Prostate gland (tissue), 2 donors: ENCODE data around the gene FAM171A2. TPM values are rescaled to one million over a fixed set of nuclear protein-coding genes. Genes with fewer than 3 reads are reported as not detected.

ENCODE experiments used
- DNase-seq: peaks from one replicate; pipeline ENCODE4 v3.0.0-alpha.2; 2019; ENCODE audit warnings: low spot score
- H3K27ac ChIP-seq, 2 donors: fragments of 200-600 bp; sonication (generic); 2 replicates each; pipeline ENCODE4 v1.5.1; 2017 to 2019
- H3K27me3 ChIP-seq: fragments of 200-600 bp; sonication (generic); replicated peaks from 2 replicates; pipeline ENCODE4 v1.5.1; 2019; ENCODE audit not compliant: insufficient read depth
- H3K36me3 ChIP-seq, 2 donors: fragments of 200-600 bp; sonication (generic); 1 replicate in 1 of 2; 2 replicates in 1 of 2; pipeline versions ENCODE4 v1.5.1 to v1.8.1; 2017 to 2019
- H3K4me1 ChIP-seq: fragments of 200-600 bp; sonication (generic); replicated peaks from 2 replicates; pipeline ENCODE4 v1.5.1; 2019
- H3K4me3 ChIP-seq, 2 donors: fragments of 200-600 bp; sonication (generic); 2 replicates each; pipeline ENCODE4 v1.5.1; 2017 to 2019
- H3K9me3 ChIP-seq: fragments of 200-600 bp; sonication (generic); 2 replicates; pipeline ENCODE4 v1.5.1; 2017
- POLR2A ChIP-seq: fragments of 450-650 bp; IDR thresholded peaks from one replicate; pipeline ENCODE4 v1.6.1; 2016; ENCODE audit warnings: antibody characterized with exemption, mild to moderate bottlenecking
- POLR2AphosphoS5 ChIP-seq: sonication (generic); formaldehyde crosslinking; IDR thresholded peaks from one replicate; pipeline ENCODE4 v1.6.1; 2017; ENCODE audit warnings: antibody characterized with exemption
- WGBS: methylation state at CpG from one replicate; pipeline ENCODE4 v1.1.5; 2018; 5-methylcytosine and 5-hydroxymethylcytosine counted together
- intact Hi-C: fragments of 100-400 bp; cut with DNase I; formaldehyde crosslinking; loops from one replicate; pipeline ENCODE4 v1.14.2; 2022
- total RNA-seq, 2 donors: library from RNA; depleted of rRNA; stranded (reverse); fragments of >200 nt; gene quantifications; one replicate each; pipeline ENCODE4 v1.1.0, GENCODE V29; 2016
- TF ChIP-seq, protein P1 (sequence below), 4 experiments: fragments of 200-600 bp in 2 of 4; fragments of 450-650 bp in 2 of 4; sonication (generic) in 2 of 4; IDR thresholded peaks; 1 replicate in 3 of 4; 2 replicates in 1 of 4; pipeline ENCODE4 v1.5.1; 2016 to 2019; ENCODE audit warnings: antibody characterized with exemption in 4 of 4, mild to moderate bottlenecking in 2 of 4, moderate library complexity in 2 of 4

Gene FAM171A2
- total RNA-seq, 2 donors from 2014 or later, result 1.8 to 6.1 TPM

DNA sequence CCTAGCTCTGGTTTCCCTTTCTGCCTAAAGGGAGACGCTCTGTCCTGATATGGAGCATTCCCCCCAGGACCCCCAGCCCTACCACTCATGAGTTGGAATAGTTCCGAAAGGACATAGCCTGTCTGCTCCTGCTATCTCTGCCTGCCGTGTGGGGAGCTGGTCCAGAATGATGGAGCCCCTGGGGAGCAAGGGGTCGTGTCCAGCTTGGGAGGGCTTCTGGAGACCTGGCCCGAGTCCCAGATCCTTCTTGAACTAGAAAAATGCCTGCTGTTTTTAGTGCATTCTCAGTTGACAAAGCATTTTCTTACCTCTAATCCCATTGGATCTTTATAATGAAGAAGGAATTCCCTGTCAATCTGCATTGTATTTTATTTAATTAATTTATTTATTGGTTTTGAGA is 27.7 kb downstream of the FAM171A2 start:
- TF ChIP-seq POLR2AphosphoS5 (no peak), POLR2A (no peak)
- TF ChIP-seq, protein P1, sequence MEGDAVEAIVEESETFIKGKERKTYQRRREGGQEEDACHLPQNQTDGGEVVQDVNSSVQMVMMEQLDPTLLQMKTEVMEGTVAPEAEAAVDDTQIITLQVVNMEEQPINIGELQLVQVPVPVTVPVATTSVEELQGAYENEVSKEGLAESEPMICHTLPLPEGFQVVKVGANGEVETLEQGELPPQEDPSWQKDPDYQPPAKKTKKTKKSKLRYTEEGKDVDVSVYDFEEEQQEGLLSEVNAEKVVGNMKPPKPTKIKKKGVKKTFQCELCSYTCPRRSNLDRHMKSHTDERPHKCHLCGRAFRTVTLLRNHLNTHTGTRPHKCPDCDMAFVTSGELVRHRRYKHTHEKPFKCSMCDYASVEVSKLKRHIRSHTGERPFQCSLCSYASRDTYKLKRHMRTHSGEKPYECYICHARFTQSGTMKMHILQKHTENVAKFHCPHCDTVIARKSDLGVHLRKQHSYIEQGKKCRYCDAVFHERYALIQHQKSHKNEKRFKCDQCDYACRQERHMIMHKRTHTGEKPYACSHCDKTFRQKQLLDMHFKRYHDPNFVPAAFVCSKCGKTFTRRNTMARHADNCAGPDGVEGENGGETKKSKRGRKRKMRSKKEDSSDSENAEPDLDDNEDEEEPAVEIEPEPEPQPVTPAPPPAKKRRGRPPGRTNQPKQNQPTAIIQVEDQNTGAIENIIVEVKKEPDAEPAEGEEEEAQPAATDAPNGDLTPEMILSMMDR (IDR thresholded peaks at IDR 0.05), result no peak
- WGBS, result 53% methylated on average over 5 of the region's 5 CpGs
- Histone ChIP-seq H3K27ac (no peak overlapping the region), H3K36me3 (no peaks in the 10 kb centered on the region), H3K4me1 (no peaks in the 10 kb centered on the region), H3K4me3 (no peak overlapping the region), H3K9me3 (no peaks in the 10 kb centered on the region), H3K27me3 (no peaks in the 10 kb centered on the region)
- intact Hi-C loops, result no loop called here
- no peak for DNase-seq

DNA sequence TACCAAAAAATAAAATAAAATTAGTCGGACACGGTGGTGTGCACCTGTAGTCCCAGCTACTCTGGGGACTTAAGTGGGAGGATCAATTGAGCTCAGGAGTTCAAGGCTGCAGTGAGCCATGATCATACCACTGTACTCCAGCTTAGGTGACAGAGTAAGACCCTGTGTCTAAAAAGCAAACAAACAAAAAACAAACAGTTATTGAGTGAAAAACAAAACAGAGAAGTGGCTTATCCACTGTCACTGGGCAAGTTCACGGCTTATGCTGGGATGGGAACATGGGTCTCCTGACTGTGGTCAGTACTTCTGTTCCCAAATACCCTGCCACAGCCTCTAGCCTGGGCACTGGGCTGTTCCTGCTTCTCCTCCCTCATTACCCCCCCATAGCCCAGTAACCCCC is 28.1 kb downstream of the FAM171A2 start:
- Histone ChIP-seq H3K27me3 (no peaks in the 10 kb centered on the region), H3K4me3 (no peak overlapping the region), H3K4me1 (no peaks in the 10 kb centered on the region), H3K9me3 (no peaks in the 10 kb centered on the region), H3K36me3 (no peaks in the 10 kb centered on the region), H3K27ac (no peak overlapping the region)
- WGBS, result 80% methylated on average over 3 of the region's 3 CpGs
- TF ChIP-seq POLR2AphosphoS5, result no peak
- no peak for TF ChIP-seq POLR2A
- DNase-seq, result no peak
- intact Hi-C loops, result no loop called here

DNA sequence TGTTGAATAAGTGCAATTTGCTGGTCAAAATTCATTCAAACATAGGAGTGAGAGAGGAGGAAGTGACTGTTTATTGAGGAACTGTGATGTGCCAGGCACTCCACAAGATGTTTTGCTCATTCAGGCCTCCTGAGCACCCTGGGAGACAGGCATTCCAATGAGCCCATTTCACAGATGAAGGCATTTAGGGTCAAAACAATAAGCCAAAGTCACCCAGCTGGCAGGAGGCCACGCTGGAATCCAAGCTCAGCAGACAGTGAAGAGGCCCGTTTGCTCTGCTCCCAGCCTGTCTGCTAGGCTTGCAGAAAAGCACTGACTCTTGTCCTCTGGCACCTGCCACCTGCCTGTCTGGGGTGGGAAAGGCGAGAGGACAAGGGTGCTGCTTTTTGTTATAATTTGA is 28.9 kb downstream of the FAM171A2 start:
- Histone ChIP-seq H3K4me1 (no peaks in the 10 kb centered on the region), H3K27me3 (no peaks in the 10 kb centered on the region), H3K27ac (no peak overlapping the region), H3K4me3 (no peak overlapping the region), H3K36me3 (no peaks in the 10 kb centered on the region), H3K9me3 (no peaks in the 10 kb centered on the region)
- no peak for TF ChIP-seq POLR2AphosphoS5
- TF ChIP-seq POLR2A, result no peak
- TF ChIP-seq, protein P1 (IDR thresholded peaks at IDR 0.05), result no peak
- DNase-seq, result no peak
- intact Hi-C loops, result no loop called here
- WGBS, result 54% methylated on average over 3 of the region's 3 CpGs

DNA sequence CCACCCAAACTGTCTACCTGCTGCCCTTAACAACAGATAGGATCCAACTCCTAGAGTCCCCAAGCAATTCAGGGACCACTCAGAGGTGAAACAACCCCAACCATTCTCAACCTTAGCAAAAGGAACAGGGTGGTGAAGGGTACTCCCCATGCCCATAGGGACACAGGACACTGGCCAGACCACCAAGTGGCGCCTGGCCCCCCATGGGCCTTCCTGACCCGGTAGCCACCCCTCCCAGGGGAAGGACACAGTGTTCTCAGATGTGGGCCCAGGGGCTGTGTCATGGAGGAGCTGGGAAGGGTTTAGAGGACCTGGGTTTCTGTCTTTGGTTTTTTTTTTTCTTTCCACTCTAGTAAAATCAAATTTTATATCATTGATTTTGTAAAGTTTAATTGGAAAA is 29.3 kb downstream of the FAM171A2 start:
- H3K27ac ChIP-seq, result no peak overlapping the region
- intact Hi-C loops, result no loop called here
- no peaks in the 10 kb centered on the region for H3K4me1 ChIP-seq
- H3K36me3 ChIP-seq, result no peaks in the 10 kb centered on the region
- no peaks in the 10 kb centered on the region for H3K9me3 ChIP-seq
- H3K4me3 ChIP-seq, result no peak overlapping the region
- DNase-seq, result no peak
- TF ChIP-seq POLR2A (no peak), POLR2AphosphoS5 (no peak)
- TF ChIP-seq, protein P1 (IDR thresholded peaks at IDR 0.05), result no peak
- no peaks in the 10 kb centered on the region for H3K27me3 ChIP-seq
- 42% methylated on average over 2 of the region's 2 CpGs for WGBS

DNA sequence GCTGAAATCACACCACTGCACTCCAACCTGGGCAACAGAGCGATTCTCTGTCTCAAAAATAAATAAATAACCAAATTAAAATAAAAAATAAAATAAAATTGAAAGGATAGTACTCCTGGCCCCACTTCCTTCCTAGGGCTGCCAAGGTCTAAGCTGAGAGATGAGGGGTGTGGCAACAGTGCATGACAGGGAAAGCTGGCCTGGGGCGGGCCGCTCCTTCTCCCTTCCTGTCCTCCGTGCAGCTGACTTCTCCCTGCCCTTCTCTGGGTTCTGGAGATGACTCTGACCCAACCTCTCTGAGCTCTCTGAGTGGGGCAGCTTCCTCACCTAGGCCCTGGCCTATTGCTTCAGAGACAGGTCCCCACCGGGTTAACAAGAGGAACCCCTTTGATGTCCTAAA is 30.3 kb downstream of the FAM171A2 start:
- no peaks in the 10 kb centered on the region for H3K4me1 ChIP-seq
- no peak for DNase-seq
- no peak overlapping the region for H3K27ac ChIP-seq
- TF ChIP-seq POLR2AphosphoS5 (no peak), POLR2A (no peak)
- TF ChIP-seq, protein P1 (IDR thresholded peaks at IDR 0.05), result no peak
- intact Hi-C loops, result no loop called here
- H3K36me3 ChIP-seq, result no peaks in the 10 kb centered on the region
- no peak overlapping the region for H3K4me3 ChIP-seq
- H3K9me3 ChIP-seq, result no peaks in the 10 kb centered on the region
- no peaks in the 10 kb centered on the region for H3K27me3 ChIP-seq
- WGBS, result 57% methylated on average over 5 of the region's 5 CpGs
